MM.1S (cell line): ENCODE measurements around the gene VIM.

Source experiments
- EZH2 ChIP-seq: fragments of 300-600 bp; sonication (generic); optimal IDR thresholded peaks from 2 replicates; pipeline ENCODE3; 2017; ENCODE audit warnings: low read depth, mild to moderate bottlenecking, antibody characterized with exemption, low read length, mixed read lengths
- EZH2phosphoT487 ChIP-seq: fragments of 300-600 bp; sonication (generic); IDR thresholded peaks from 2 replicates; pipeline ENCODE4 v1.6.1; 2018; ENCODE audit warnings: antibody characterized with exemption, low read length
- TF ChIP-seq, protein P1 (sequence below): fragments of 300-600 bp; sonication (generic); IDR thresholded peaks from 2 replicates; pipeline ENCODE4 v1.5.1; 2016; ENCODE audit warnings: antibody characterized with exemption, low read length, mixed read lengths

DNA sequence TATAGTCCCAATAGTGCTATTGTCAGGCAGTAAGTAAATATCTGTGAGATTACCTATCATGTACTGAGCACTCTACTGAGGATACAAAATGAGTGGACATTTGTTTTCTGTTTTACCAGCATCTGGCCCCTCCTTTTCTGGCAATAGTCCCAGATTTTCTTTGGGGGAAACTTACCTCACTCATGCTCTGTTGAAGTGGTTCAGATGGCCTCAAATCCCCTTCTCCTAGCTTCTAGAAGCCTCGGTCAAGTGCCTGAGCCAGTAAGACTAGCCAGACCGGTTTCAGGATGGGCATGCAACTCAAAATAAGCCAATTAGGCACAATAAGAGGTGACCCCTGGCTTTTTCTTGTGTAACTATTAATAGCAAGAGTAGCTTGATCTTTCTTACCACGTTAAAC lies 46.3 kb upstream of the VIM start:
- TF ChIP-seq, protein P1, sequence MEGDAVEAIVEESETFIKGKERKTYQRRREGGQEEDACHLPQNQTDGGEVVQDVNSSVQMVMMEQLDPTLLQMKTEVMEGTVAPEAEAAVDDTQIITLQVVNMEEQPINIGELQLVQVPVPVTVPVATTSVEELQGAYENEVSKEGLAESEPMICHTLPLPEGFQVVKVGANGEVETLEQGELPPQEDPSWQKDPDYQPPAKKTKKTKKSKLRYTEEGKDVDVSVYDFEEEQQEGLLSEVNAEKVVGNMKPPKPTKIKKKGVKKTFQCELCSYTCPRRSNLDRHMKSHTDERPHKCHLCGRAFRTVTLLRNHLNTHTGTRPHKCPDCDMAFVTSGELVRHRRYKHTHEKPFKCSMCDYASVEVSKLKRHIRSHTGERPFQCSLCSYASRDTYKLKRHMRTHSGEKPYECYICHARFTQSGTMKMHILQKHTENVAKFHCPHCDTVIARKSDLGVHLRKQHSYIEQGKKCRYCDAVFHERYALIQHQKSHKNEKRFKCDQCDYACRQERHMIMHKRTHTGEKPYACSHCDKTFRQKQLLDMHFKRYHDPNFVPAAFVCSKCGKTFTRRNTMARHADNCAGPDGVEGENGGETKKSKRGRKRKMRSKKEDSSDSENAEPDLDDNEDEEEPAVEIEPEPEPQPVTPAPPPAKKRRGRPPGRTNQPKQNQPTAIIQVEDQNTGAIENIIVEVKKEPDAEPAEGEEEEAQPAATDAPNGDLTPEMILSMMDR = no peak
- no peak for TF ChIP-seq EZH2
- no peak for TF ChIP-seq EZH2phosphoT487
